ENCODE results near the gene CAPN9.

CAPN9 gene

DNA sequence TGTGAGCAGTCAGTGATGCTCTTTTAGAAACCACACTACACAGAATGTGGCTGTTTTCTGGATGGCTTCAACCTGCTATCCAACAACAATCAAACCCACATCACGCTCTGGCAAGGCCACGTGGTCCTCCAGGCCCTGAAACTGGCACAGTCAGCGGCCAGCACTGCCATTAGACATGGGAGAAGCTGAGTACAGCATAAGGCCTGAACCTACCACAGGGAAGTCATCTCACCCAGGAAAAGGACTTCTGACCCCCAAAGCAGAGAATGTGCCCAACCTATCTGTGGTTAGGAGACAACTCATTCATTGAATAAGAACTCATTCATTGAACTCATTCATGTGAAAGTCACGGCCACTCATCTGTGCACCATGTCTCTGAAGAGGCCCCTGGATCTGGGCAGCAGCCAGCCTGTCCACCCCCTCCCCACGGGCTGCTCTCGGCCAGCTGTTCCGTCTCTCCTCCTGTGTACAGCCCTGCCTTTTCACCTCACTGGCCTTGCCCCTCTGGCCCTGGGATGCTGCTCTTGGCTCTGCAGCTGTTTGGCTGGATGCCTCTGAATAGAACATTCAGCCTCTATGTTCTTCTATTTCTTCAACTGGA is 80.0 kb downstream of the CAPN9 start (continued):
- no peak for TF ChIP-seq RARB (CRISPR knock-in tag; IDR thresholded peaks at IDR 0.05)
- TF ChIP-seq SNAI2 (CRISPR knock-in tag; IDR thresholded peaks at IDR 0.05), result no peak
- no peak for TF ChIP-seq ZNF565 (CRISPR knock-in tag; conservative IDR thresholded peaks at IDR 0.05; ENCODE audit: low read depth)

DNA sequence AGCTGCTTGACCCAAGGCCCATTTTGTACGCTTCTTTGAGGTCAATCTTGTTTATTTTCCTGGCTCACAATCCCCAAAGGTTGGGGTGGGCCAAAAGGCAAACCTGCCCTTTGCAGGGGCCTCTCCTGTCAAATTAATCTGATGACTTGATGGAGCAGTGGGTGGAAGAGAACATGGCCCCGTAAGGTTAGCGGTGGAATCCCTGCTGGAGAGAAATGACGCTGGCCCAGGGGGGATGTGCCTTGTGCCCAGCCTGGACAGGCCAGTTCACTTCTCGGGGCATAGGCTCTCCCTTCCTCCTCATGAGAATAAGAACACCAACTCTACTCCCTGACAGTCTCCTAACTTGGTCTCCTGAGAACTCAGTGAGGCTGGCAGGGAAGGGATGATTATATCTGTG is 80.6 kb downstream of the CAPN9 start:
- TF ChIP-seq TCF4 (CRISPR knock-in tag; IDR thresholded peaks at IDR 0.05; ENCODE audit: borderline replicate concordance), result no peak
- no peak for TF ChIP-seq GLIS3 (CRISPR knock-in tag; IDR thresholded peaks at IDR 0.05)
- no peak for TF ChIP-seq ARNTL (CRISPR knock-in tag; IDR thresholded peaks at IDR 0.05; ENCODE audit: borderline replicate concordance, low read depth)
- no peak for TF ChIP-seq ZFP3 (CRISPR knock-in tag; IDR thresholded peaks at IDR 0.05)
- TF ChIP-seq OSR1 (CRISPR knock-in tag; IDR thresholded peaks at IDR 0.05), result no peak
- no peak for TF ChIP-seq ISL1 (CRISPR knock-in tag; IDR thresholded peaks at IDR 0.05)
- no peak for TF ChIP-seq TOX (CRISPR knock-in tag; IDR thresholded peaks at IDR 0.05; ENCODE audit: borderline replicate concordance)
- TF ChIP-seq, protein P1, sequence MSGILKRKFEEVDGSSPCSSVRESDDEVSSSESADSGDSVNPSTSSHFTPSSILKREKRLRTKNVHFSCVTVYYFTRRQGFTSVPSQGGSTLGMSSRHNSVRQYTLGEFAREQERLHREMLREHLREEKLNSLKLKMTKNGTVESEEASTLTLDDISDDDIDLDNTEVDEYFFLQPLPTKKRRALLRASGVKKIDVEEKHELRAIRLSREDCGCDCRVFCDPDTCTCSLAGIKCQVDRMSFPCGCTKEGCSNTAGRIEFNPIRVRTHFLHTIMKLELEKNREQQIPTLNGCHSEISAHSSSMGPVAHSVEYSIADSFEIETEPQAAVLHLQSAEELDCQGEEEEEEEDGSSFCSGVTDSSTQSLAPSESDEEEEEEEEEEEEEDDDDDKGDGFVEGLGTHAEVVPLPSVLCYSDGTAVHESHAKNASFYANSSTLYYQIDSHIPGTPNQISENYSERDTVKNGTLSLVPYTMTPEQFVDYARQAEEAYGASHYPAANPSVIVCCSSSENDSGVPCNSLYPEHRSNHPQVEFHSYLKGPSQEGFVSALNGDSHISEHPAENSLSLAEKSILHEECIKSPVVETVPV (CRISPR knock-in tag; IDR thresholded peaks at IDR 0.05), result no peak
- no peak for TF ChIP-seq ZFP30 (CRISPR knock-in tag; IDR thresholded peaks at IDR 0.05)

DNA sequence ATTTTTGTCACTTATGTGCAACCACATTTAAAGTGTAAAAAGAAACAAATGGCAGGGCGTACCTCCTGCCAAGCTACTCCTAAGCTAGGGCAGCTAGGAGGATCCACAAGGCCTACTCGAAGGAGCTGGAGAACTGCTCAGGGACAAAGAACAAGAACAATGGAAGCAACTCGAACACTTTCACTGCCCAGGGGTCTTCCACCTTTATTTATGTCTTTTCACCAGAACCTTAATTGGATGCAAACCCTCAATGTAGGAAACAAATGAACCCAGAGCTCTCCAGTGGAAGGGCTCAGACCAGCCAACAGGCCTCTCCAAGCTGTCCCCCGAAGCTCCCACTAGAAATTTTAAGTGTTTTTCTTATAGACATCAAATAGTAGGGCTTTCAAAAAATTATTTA is 81.2 kb downstream of the CAPN9 start:
- ATAC-seq, result no peak

More for the DNA sequence above, 80.6 kb downstream of the CAPN9 start:
- no peak for ATAC-seq

DNA sequence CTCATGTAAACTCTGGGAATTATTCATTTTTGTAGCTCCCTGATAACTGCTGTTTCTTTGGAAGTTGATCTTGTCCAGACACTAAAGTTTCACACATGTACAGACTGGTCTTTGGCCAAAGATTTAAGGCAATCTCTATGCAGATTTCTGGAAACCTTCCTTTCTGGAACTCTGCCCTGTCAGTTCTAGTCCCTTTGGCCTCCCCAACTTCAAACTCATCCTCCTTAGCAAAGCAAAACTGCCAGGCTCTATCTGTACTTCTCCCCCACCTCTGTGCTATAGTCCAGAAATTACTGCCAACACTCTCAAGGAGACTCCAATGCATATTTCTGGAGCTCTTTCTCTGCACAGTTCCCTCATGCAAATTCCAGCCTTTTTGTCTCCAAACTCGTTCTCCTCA is 84.6 kb downstream of the CAPN9 start:
- no peak for TF ChIP-seq ZNF8 (CRISPR knock-in tag; IDR thresholded peaks at IDR 0.05)

More for the DNA sequence above, 81.2 kb downstream of the CAPN9 start:
- TF ChIP-seq, protein P1 (CRISPR knock-in tag; IDR thresholded peaks at IDR 0.05), result no peak
- TF ChIP-seq PPARA (CRISPR knock-in tag; IDR thresholded peaks at IDR 0.05; ENCODE audit: borderline replicate concordance), result no peak
- TF ChIP-seq ZFP3 (CRISPR knock-in tag; IDR thresholded peaks at IDR 0.05), result no peak
- TF ChIP-seq ARNTL (CRISPR knock-in tag; IDR thresholded peaks at IDR 0.05; ENCODE audit: borderline replicate concordance, low read depth), result no peak
- TF ChIP-seq, protein P2, sequence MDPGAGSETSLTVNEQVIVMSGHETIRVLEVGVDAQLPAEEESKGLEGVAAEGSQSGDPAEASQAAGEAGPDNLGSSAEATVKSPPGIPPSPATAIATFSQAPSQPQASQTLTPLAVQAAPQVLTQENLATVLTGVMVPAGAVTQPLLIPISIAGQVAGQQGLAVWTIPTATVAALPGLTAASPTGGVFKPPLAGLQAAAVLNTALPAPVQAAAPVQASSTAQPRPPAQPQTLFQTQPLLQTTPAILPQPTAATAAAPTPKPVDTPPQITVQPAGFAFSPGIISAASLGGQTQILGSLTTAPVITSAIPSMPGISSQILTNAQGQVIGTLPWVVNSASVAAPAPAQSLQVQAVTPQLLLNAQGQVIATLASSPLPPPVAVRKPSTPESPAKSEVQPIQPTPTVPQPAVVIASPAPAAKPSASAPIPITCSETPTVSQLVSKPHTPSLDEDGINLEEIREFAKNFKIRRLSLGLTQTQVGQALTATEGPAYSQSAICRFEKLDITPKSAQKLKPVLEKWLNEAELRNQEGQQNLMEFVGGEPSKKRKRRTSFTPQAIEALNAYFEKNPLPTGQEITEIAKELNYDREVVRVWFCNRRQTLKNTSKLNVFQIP (CRISPR knock-in tag; IDR thresholded peaks at IDR 0.05; ENCODE audit: borderline replicate concordance, low read depth), result no peak
- TF ChIP-seq, protein P3, sequence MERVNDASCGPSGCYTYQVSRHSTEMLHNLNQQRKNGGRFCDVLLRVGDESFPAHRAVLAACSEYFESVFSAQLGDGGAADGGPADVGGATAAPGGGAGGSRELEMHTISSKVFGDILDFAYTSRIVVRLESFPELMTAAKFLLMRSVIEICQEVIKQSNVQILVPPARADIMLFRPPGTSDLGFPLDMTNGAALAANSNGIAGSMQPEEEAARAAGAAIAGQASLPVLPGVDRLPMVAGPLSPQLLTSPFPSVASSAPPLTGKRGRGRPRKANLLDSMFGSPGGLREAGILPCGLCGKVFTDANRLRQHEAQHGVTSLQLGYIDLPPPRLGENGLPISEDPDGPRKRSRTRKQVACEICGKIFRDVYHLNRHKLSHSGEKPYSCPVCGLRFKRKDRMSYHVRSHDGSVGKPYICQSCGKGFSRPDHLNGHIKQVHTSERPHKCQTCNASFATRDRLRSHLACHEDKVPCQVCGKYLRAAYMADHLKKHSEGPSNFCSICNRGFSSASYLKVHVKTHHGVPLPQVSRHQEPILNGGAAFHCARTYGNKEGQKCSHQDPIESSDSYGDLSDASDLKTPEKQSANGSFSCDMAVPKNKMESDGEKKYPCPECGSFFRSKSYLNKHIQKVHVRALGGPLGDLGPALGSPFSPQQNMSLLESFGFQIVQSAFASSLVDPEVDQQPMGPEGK (CRISPR knock-in tag; IDR thresholded peaks at IDR 0.05; ENCODE audit: borderline replicate concordance), result no peak
- TF ChIP-seq ZNF8 (CRISPR knock-in tag; IDR thresholded peaks at IDR 0.05), result no peak
- no peak for TF ChIP-seq TOX (CRISPR knock-in tag; IDR thresholded peaks at IDR 0.05; ENCODE audit: borderline replicate concordance)

DNA sequence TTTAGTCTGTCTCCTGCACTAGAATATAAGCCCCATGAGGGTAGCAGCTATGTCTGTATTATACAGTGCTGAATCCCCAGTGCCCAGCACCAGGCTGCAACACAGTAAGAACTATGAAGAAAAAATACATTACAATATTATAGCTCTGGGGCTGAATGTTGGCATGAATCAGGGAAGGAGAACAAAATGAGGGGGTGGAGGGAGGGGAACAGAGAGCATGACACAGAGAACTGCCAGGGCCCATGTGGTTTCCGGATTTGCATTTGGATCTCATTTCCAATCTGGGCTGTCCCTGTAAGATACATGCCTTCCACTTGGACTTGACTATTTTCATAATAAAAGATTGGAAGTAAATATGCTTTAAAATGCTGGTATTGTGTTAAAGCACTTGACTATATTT is 85.3 kb downstream of the CAPN9 start:
- TF ChIP-seq RARB (CRISPR knock-in tag; IDR thresholded peaks at IDR 0.05) (no peak), GLIS3 (CRISPR knock-in tag; IDR thresholded peaks at IDR 0.05) (no peak)
- ATAC-seq, result peak; percentile 20; the same call in 2 of the 3 replicates

More for the DNA sequence above, 84.6 kb downstream of the CAPN9 start:
- no peak for ATAC-seq

DNA sequence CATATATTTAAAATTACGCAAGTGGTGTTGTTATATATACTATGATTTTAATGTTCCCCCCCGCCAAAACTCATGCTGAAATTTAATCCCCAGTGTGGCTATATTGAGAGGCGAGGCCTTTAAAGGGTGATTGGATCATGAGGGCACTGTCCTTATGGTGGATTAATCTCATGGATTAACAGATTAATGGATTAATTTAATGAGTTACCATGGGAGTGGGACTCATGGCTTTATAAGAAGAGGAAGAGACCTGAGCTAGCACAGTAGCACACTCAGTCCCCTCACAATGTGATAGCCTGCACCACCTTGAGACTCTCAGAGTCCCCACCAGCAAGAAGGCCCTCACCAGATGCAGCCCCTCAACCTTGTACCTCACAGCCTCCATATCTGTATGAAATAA is 86.3 kb downstream of the CAPN9 start:
- no peak for ATAC-seq
- TF ChIP-seq ZC3H10 (CRISPR knock-in tag; IDR thresholded peaks at IDR 0.05) (no peak), ISL1 (CRISPR knock-in tag; IDR thresholded peaks at IDR 0.05) (no peak), TOX (CRISPR knock-in tag; IDR thresholded peaks at IDR 0.05; ENCODE audit: borderline replicate concordance) (no peak), GLIS3 (CRISPR knock-in tag; IDR thresholded peaks at IDR 0.05) (no peak), RARB (CRISPR knock-in tag; IDR thresholded peaks at IDR 0.05) (no peak), OSR1 (CRISPR knock-in tag; IDR thresholded peaks at IDR 0.05) (no peak), ZNF70 (CRISPR knock-in tag; IDR thresholded peaks at IDR 0.05) (no peak), PPARA (CRISPR knock-in tag; IDR thresholded peaks at IDR 0.05; ENCODE audit: borderline replicate concordance) (no peak), ESRRG (CRISPR knock-in tag; IDR thresholded peaks at IDR 0.05) (no peak)
- TF ChIP-seq, protein P4, sequence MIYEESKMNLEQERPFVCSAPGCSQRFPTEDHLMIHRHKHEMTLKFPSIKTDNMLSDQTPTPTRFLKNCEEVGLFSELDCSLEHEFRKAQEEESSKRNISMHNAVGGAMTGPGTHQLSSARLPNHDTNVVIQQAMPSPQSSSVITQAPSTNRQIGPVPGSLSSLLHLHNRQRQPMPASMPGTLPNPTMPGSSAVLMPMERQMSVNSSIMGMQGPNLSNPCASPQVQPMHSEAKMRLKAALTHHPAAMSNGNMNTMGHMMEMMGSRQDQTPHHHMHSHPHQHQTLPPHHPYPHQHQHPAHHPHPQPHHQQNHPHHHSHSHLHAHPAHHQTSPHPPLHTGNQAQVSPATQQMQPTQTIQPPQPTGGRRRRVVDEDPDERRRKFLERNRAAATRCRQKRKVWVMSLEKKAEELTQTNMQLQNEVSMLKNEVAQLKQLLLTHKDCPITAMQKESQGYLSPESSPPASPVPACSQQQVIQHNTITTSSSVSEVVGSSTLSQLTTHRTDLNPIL (CRISPR knock-in tag; IDR thresholded peaks at IDR 0.05; ENCODE audit: low read depth), result no peak
- TF ChIP-seq, protein P2 (CRISPR knock-in tag; IDR thresholded peaks at IDR 0.05; ENCODE audit: borderline replicate concordance, low read depth), result no peak
